Sigmoid colon (tissue), 4 donors: Measurements from ENCODE around the gene PPIL3.

Source experiments
- CTCF ChIP-seq, 4 experiments: fragments of 450-650 bp in 3 of 4; fragments of 200-600 bp in 1 of 4; IDR thresholded peaks; one replicate each; pipeline ENCODE4 v1.5.1; 2016 to 2019; ENCODE audit warnings: antibody characterized with exemption in 4 of 4, mild to moderate bottlenecking in 3 of 4, moderate library complexity in 2 of 4
- EP300 ChIP-seq, 4 donors: sonication (generic); formaldehyde crosslinking; IDR thresholded peaks; one replicate each; pipeline ENCODE4 v1.6.1; 2017; ENCODE audit warnings: antibody characterized with exemption in 4 of 4
- POLR2A ChIP-seq, 2 donors: fragments of 450-650 bp; IDR thresholded peaks; one replicate each; pipeline ENCODE4 v1.6.1; 2016; ENCODE audit warnings: antibody characterized with exemption in 2 of 2, mild to moderate bottlenecking in 2 of 2, moderate library complexity in 2 of 2

DNA sequence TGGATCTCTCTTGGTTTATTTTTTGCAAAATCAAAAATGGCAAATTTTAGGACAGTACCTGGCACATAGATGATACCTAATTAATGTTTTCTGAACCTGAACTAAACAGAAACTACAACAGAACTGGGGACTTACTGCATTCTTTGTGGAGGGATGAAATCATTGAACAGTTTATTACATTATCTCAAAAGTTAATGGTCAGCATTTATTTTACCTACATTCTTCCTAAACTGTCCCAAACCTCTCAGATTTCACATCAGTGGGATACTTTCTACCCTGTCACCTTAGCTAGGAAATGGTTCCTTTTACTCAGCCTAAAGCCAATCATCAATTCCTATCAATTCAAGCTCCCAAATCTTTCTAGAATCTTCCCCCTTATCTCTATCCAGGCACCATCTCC lies 10.6 kb upstream of the PPIL3 start:
- TF ChIP-seq CTCF (IDR thresholded peaks at IDR 0.05) = no peak
- TF ChIP-seq POLR2A (IDR thresholded peaks at IDR 0.05) = no peak
- TF ChIP-seq EP300 (IDR thresholded peaks at IDR 0.05) = no peak
